ENCODE measurements around the gene CDCA4.

The CDCA4 gene

DNA sequence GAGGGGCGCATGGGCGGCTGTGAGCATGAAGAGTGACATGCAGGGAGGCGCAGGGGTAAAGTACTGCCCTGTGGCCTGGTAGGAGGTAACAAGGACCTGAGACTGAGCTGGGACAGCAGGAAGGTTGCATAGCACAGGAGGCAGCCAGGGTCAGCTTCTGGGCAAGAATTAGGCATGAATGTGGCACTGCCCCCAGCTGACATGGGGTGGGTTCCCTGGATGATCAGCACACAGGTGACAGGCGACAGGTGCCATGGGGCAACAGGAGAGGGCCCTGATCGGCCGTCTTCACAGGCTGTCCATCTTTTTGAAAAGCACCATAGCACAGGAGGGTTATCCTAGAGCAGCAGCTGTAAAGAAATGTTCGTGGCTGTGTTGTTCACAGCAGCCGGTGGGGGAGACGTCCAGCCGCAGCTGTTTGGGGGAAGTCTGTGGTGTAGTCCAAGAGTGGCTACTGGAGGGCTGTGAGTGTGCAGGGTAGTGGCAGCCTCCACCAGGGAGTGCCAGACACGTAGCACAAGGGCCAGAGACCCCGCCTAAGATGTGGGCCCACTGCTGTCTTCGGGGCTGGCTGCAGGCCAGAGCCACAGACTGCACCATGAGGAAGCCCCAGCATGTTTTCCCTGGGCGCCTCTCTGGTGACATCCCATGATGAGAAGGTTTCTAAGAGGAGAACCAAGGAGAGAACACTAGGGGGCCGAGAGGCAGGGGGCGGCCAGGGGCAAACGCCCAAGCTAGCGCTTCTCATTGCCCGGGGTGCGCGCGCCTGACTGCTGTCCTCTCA is 26.9 kb downstream of the CDCA4 start:
- H3K4me3 ChIP-seq (ENCODE audit: low read depth, low read length) = no peak overlapping the region
- DNase-seq (ENCODE audit: low read depth) = no peak
- TF ChIP-seq MYC (IDR thresholded peaks at IDR 0.05; ENCODE audit: low read depth, low read length) (no peak), POLR2A (IDR thresholded peaks at IDR 0.05; ENCODE audit: extremely low read depth, insufficient read length) (no peak)
- TF ChIP-seq, protein P1, sequence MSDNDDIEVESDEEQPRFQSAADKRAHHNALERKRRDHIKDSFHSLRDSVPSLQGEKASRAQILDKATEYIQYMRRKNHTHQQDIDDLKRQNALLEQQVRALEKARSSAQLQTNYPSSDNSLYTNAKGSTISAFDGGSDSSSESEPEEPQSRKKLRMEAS (IDR thresholded peaks at IDR 0.05; ENCODE audit: low read depth, low read length) = no peak
- TF ChIP-seq, protein P2, sequence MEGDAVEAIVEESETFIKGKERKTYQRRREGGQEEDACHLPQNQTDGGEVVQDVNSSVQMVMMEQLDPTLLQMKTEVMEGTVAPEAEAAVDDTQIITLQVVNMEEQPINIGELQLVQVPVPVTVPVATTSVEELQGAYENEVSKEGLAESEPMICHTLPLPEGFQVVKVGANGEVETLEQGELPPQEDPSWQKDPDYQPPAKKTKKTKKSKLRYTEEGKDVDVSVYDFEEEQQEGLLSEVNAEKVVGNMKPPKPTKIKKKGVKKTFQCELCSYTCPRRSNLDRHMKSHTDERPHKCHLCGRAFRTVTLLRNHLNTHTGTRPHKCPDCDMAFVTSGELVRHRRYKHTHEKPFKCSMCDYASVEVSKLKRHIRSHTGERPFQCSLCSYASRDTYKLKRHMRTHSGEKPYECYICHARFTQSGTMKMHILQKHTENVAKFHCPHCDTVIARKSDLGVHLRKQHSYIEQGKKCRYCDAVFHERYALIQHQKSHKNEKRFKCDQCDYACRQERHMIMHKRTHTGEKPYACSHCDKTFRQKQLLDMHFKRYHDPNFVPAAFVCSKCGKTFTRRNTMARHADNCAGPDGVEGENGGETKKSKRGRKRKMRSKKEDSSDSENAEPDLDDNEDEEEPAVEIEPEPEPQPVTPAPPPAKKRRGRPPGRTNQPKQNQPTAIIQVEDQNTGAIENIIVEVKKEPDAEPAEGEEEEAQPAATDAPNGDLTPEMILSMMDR (IDR thresholded peaks at IDR 0.05; ENCODE audit: low read depth, low read length) = no peak

DNA sequence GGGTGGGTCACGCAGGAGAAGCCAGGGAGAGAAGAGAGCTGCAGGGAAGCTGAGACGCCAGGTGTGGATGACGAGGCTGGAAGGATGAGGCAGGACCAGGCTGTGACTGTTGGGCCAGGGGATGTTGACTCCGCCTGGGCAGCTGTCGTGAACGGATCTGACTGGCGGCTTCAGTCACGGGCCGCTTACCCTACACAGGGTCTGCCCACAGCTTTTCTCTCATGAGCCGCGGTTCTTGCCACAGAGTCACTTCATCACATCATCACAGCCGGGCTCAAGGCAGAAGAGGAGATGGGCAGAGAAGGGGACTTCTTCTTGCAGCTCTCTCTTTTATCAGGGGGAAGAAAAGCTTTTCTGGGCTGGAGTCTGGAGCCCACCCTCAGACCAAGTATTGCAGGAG is 27.6 kb downstream of the CDCA4 start:
- TF ChIP-seq, protein P2 (IDR thresholded peaks at IDR 0.05; ENCODE audit: low read depth, low read length) = no peak
- TF ChIP-seq POLR2A (IDR thresholded peaks at IDR 0.05; ENCODE audit: extremely low read depth, insufficient read length) = no peak
- no peak for TF ChIP-seq MYC (IDR thresholded peaks at IDR 0.05; ENCODE audit: low read depth, low read length)
- TF ChIP-seq, protein P1 (IDR thresholded peaks at IDR 0.05; ENCODE audit: low read depth, low read length) = no peak
- H3K4me3 ChIP-seq (ENCODE audit: low read depth, low read length) = no peak overlapping the region
- no peak for DNase-seq (ENCODE audit: low read depth)

DNA sequence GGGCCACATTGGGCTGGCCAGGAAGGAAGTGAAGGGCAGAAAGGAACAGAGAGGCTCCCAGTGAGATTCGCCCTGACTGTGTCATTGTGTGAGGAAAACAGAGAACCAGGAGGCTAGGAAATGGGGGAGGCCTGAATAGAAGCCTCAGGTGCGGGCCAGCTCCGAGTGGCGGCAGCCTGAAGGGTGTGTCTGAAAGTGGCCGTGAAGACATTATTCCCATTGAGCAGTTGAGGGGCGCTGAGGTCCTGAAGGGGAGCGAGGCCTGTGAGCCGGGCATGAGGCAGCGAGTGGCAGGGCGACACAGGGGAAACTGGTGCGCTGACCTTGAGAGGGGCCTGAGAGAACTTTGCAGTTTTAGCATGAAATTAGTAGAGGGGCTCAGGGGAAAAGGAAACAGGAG is 28.4 kb downstream of the CDCA4 start:
- TF ChIP-seq, protein P2 (IDR thresholded peaks at IDR 0.05; ENCODE audit: low read depth, low read length) = no peak
- TF ChIP-seq POLR2A (IDR thresholded peaks at IDR 0.05; ENCODE audit: extremely low read depth, insufficient read length) (no peak), MYC (IDR thresholded peaks at IDR 0.05; ENCODE audit: low read depth, low read length) (no peak)
- TF ChIP-seq, protein P1 (IDR thresholded peaks at IDR 0.05; ENCODE audit: low read depth, low read length) = no peak
- no peak overlapping the region for H3K4me3 ChIP-seq (ENCODE audit: low read depth, low read length)
- no peak for DNase-seq (ENCODE audit: low read depth)

DNA sequence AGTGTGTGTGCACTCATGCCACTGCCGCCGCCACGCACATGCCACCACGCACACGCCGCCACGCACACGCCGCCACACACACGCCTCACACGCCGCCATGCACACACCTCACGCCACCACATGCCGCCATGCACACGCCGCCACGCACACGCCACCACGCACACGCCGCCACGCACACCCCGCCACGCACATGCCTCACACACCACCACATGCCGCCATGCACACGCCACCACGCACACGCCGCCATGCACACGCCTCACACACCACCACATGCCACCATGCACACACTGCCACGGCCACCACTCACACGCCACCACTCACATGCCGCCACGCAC is 29.0 kb downstream of the CDCA4 start:
- TF ChIP-seq POLR2A (IDR thresholded peaks at IDR 0.05; ENCODE audit: extremely low read depth, insufficient read length) (no peak), MYC (IDR thresholded peaks at IDR 0.05; ENCODE audit: low read depth, low read length) (no peak)
- TF ChIP-seq, protein P1 (IDR thresholded peaks at IDR 0.05; ENCODE audit: low read depth, low read length) = no peak
- TF ChIP-seq, protein P2 (IDR thresholded peaks at IDR 0.05; ENCODE audit: low read depth, low read length) = no peak
- no peak overlapping the region for H3K4me3 ChIP-seq (ENCODE audit: low read depth, low read length)
- DNase-seq (ENCODE audit: low read depth) = no peak

DNA sequence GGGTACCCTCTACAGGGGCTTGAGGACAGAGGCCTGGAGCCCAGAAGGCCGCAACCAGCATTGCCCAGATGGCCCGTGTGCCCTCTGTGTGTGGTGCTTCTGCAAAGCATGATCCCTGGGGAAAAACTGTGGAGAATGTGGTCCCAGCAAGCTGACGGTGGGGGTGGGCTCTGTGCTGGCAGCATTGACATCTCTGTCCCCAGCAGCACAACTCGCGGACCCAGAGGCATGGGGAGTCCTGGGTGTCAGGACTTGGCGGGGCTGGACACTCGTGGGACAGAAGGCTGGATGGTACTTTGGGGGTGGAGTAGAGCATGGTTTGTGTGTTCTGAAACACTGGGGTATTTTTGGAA is 31.0 kb downstream of the CDCA4 start:
- no peak for TF ChIP-seq MYC (IDR thresholded peaks at IDR 0.05; ENCODE audit: low read depth, low read length)
- TF ChIP-seq POLR2A (IDR thresholded peaks at IDR 0.05; ENCODE audit: extremely low read depth, insufficient read length) = no peak
- TF ChIP-seq, protein P2 (IDR thresholded peaks at IDR 0.05; ENCODE audit: low read depth, low read length) = no peak
- TF ChIP-seq, protein P1 (IDR thresholded peaks at IDR 0.05; ENCODE audit: low read depth, low read length) = no peak
- no peak for DNase-seq (ENCODE audit: low read depth)
- no peak overlapping the region for H3K4me3 ChIP-seq (ENCODE audit: low read depth, low read length)

All from NB4 (cell line).